ENCODE measurements around the gene ELL.

The ELL gene

GRCh38 chr19:18480006-18480691, 41.7 kb downstream of the ELL start:
- peaks cover 14% of the 10 kb centered on the region for H3K79me1 ChIP-seq (ENCODE audit: low read depth, low read length)
- no peak overlapping the region for H2BK120ac ChIP-seq (ENCODE audit: low read depth, low read length)
- no peak overlapping the region for H3K4me2 ChIP-seq (ENCODE audit: insufficient read depth, low read length, poor library complexity, severe bottlenecking)
- no peak overlapping the region for H2BK12ac ChIP-seq (ENCODE audit: low read length)
- H3K18ac ChIP-seq (ENCODE audit: low read length) = no peak overlapping the region
- H2BK15ac ChIP-seq (ENCODE audit: low read length) = no peak overlapping the region
- H4K91ac ChIP-seq (ENCODE audit: low read depth, low read length, poor library complexity) = no peak overlapping the region
- no peaks in the 10 kb centered on the region for H3K27me3 ChIP-seq (ENCODE audit: control insufficient read depth in 3 of 3, insufficient read depth in 3 of 3, low read depth in 1 of 3, low read length in 3 of 3)
- H3K4me1 ChIP-seq (ENCODE audit: control insufficient read depth in 2 of 2, insufficient read depth in 1 of 2, low read depth in 1 of 2, low read length in 2 of 2) = peaks cover 0 to 9% of the 10 kb centered on the region in 2 donors
- H3K4me3 ChIP-seq (ENCODE audit: low read length in 2 of 2) = no peak overlapping the region
- H3K27ac ChIP-seq (replicated peaks; ENCODE audit: low read length) = no peak overlapping the region
- no CpG with 5 or more reads among the region's 13 CpGs for WGBS, 2 donors (ENCODE audit: extremely low coverage in 2 of 2, insufficient read length in 2 of 2, insufficient replicate concordance in 1 of 2)
- H3K9me3 ChIP-seq (replicated peaks in 1 of 2; ENCODE audit: control insufficient read depth in 2 of 2, insufficient read depth in 1 of 2, low read depth in 1 of 2, low read length in 2 of 2) = peaks cover 2 to 15% of the 10 kb centered on the region in 2 donors
- no peak overlapping the region for H4K8ac ChIP-seq (ENCODE audit: low read depth, low read length)
- H3K36me3 ChIP-seq (replicated peaks in 1 of 2; ENCODE audit: control insufficient read depth in 2 of 2, insufficient read depth in 2 of 2, low read length in 2 of 2) = no peaks in the 10 kb centered on the region
- H2AK5ac ChIP-seq (ENCODE audit: low read depth, low read length) = no peak overlapping the region
- no peak for DNase-seq (ENCODE audit: low spot score)
- H3K4ac ChIP-seq (ENCODE audit: low read length) = no peak overlapping the region
- peak overlapping the region; percentile 51 for H3K9ac ChIP-seq (ENCODE audit: low read depth, low read length, poor library complexity)
- no peak overlapping the region for H3K23ac ChIP-seq (ENCODE audit: low read depth, low read length, poor library complexity)
- H2AFZ ChIP-seq (ENCODE audit: low read length) = no peak overlapping the region
- no peak overlapping the region for H2BK5ac ChIP-seq (ENCODE audit: low read length)
- peak overlapping the region; percentile 47 for H3K14ac ChIP-seq (ENCODE audit: low read length)

GRCh38 chr19:18478545-18479311, 43.1 kb downstream of the ELL start:
- Histone ChIP-seq H3K79me1 (ENCODE audit: low read depth, low read length) (peaks cover 13% of the 10 kb centered on the region), H3K9me3 (replicated peaks in 1 of 2; ENCODE audit: control insufficient read depth in 2 of 2, insufficient read depth in 1 of 2, low read depth in 1 of 2, low read length in 2 of 2) (peaks cover 2 to 15% of the 10 kb centered on the region in 2 donors), H2BK120ac (ENCODE audit: low read depth, low read length) (no peak overlapping the region), H2AFZ (ENCODE audit: low read length) (no peak overlapping the region), H4K91ac (ENCODE audit: low read depth, low read length, poor library complexity) (no peak overlapping the region), H3K27ac (replicated peaks; ENCODE audit: low read length) (no peak overlapping the region), H3K4ac (ENCODE audit: low read length) (no peak overlapping the region), H2BK5ac (ENCODE audit: low read length) (no peak overlapping the region), H2AK5ac (ENCODE audit: low read depth, low read length) (no peak overlapping the region), H3K18ac (ENCODE audit: low read length) (no peak overlapping the region), H3K4me3 (ENCODE audit: low read length in 2 of 2) (no peak overlapping the region), H4K8ac (ENCODE audit: low read depth, low read length) (no peak overlapping the region), H3K27me3 (ENCODE audit: control insufficient read depth in 3 of 3, insufficient read depth in 3 of 3, low read depth in 1 of 3, low read length in 3 of 3) (no peaks in the 10 kb centered on the region), H2BK15ac (ENCODE audit: low read length) (no peak overlapping the region), H3K14ac (ENCODE audit: low read length) (no peak overlapping the region), H3K9ac (ENCODE audit: low read depth, low read length, poor library complexity) (no peak overlapping the region), H3K23ac (ENCODE audit: low read depth, low read length, poor library complexity) (peak overlapping the region; percentile 8), H3K36me3 (replicated peaks in 1 of 2; ENCODE audit: control insufficient read depth in 2 of 2, insufficient read depth in 2 of 2, low read length in 2 of 2) (no peaks in the 10 kb centered on the region), H2BK12ac (ENCODE audit: low read length) (no peak overlapping the region), H3K4me1 (ENCODE audit: control insufficient read depth in 2 of 2, insufficient read depth in 1 of 2, low read depth in 1 of 2, low read length in 2 of 2) (peaks cover 0 to 5% of the 10 kb centered on the region in 2 donors), H3K4me2 (ENCODE audit: insufficient read depth, low read length, poor library complexity, severe bottlenecking) (no peak overlapping the region)
- no peak for DNase-seq (ENCODE audit: low spot score)
- no CpG with 5 or more reads among the region's 17 CpGs for WGBS, 2 donors (ENCODE audit: extremely low coverage in 2 of 2, insufficient read length in 2 of 2, insufficient replicate concordance in 1 of 2)

DNA sequence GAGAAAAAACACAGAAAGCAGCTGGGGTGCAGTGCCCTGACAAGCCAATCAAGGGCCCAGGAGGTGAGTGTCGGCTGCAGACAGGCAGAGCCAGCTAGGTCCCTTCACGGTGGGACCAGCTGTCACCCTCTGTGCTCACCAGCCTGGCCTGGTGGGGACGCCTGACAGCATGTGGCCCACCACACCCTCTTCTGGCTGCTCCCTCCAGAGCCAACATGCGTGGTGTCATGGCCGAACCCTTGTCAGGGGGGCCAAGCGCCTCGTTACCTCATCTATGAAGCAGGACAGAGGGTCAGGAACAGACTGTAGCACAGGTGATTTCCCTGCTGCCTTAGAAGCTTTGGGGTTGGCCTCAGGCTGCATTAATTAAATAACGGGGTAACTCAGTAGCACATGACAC, 43.9 kb downstream of the ELL start:
- Histone ChIP-seq H3K4me2 (ENCODE audit: insufficient read depth, low read length, poor library complexity, severe bottlenecking) (no peak overlapping the region), H3K27ac (replicated peaks; ENCODE audit: low read length) (no peak overlapping the region), H2AK5ac (ENCODE audit: low read depth, low read length) (no peak overlapping the region), H4K91ac (ENCODE audit: low read depth, low read length, poor library complexity) (no peak overlapping the region), H3K36me3 (replicated peaks in 1 of 2; ENCODE audit: control insufficient read depth in 2 of 2, insufficient read depth in 2 of 2, low read length in 2 of 2) (no peaks in the 10 kb centered on the region), H2BK15ac (ENCODE audit: low read length) (no peak overlapping the region), H2AFZ (ENCODE audit: low read length) (no peak overlapping the region), H3K4ac (ENCODE audit: low read length) (no peak overlapping the region), H3K79me1 (ENCODE audit: low read depth, low read length) (peaks cover 12% of the 10 kb centered on the region), H4K8ac (ENCODE audit: low read depth, low read length) (no peak overlapping the region), H2BK12ac (ENCODE audit: low read length) (no peak overlapping the region), H2BK5ac (ENCODE audit: low read length) (no peak overlapping the region), H3K4me3 (ENCODE audit: low read length in 2 of 2) (no peak overlapping the region), H3K23ac (ENCODE audit: low read depth, low read length, poor library complexity) (no peak overlapping the region), H3K27me3 (ENCODE audit: control insufficient read depth in 3 of 3, insufficient read depth in 3 of 3, low read depth in 1 of 3, low read length in 3 of 3) (no peaks in the 10 kb centered on the region), H2BK120ac (ENCODE audit: low read depth, low read length) (no peak overlapping the region), H3K14ac (ENCODE audit: low read length) (no peak overlapping the region), H3K4me1 (ENCODE audit: control insufficient read depth in 2 of 2, insufficient read depth in 1 of 2, low read depth in 1 of 2, low read length in 2 of 2) (peaks cover 0 to 3% of the 10 kb centered on the region in 2 donors), H3K9me3 (replicated peaks in 1 of 2; ENCODE audit: control insufficient read depth in 2 of 2, insufficient read depth in 1 of 2, low read depth in 1 of 2, low read length in 2 of 2) (peaks cover 2 to 15% of the 10 kb centered on the region in 2 donors), H3K9ac (ENCODE audit: low read depth, low read length, poor library complexity) (no peak overlapping the region), H3K18ac (ENCODE audit: low read length) (no peak overlapping the region)
- WGBS, 2 donors (ENCODE audit: extremely low coverage in 2 of 2, insufficient read length in 2 of 2, insufficient replicate concordance in 1 of 2) = no CpG with 5 or more reads among the region's 8 CpGs
- no peak for DNase-seq (ENCODE audit: low spot score)

DNA sequence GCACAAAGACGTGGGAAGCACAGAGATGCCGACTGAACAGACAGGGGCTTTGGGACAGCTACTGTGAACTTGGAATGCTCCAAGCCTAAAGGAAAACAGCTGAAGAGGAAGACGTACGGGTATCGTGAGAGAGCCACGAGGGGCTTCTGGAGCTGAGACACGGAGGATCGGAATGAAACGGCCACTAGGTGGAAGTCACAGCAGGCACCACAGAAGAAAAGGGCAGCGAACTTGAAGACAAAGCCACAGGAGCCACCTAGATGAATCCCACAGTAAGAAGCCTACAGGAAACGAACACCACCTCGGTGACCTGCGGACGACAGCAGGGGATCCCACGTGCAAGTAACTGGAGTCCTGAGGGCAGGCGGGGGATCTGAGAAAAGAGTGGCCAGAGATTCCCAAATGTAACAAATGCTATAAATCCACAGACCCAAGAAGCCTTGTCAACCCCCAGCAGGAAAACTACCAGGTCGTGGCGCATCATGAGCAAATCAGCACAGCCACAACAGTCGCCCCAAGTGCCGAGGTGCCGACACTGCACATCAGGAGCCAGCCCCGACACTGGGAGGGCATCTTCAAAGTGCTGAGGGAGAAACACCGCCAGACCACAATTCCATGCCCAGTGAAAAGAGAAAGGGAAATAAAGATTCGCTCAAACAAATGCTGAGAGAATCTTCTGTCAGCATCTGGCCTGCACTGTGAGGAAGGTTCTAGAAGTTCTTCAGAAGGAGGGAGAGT, 44.7 kb downstream of the ELL start:
- Histone ChIP-seq H3K79me1 (ENCODE audit: low read depth, low read length) (peaks cover 15% of the 10 kb centered on the region), H2AFZ (ENCODE audit: low read length) (no peak overlapping the region), H3K14ac (ENCODE audit: low read length) (no peak overlapping the region), H3K4me3 (ENCODE audit: low read length in 2 of 2) (no peak overlapping the region), H2BK120ac (ENCODE audit: low read depth, low read length) (no peak overlapping the region), H2BK15ac (ENCODE audit: low read length) (no peak overlapping the region), H3K9ac (ENCODE audit: low read depth, low read length, poor library complexity) (no peak overlapping the region), H4K91ac (ENCODE audit: low read depth, low read length, poor library complexity) (no peak overlapping the region), H3K27me3 (ENCODE audit: control insufficient read depth in 3 of 3, insufficient read depth in 3 of 3, low read depth in 1 of 3, low read length in 3 of 3) (no peaks in the 10 kb centered on the region), H2BK5ac (ENCODE audit: low read length) (no peak overlapping the region), H3K23ac (ENCODE audit: low read depth, low read length, poor library complexity) (no peak overlapping the region), H3K27ac (replicated peaks; ENCODE audit: low read length) (no peak overlapping the region), H3K4me1 (ENCODE audit: control insufficient read depth in 2 of 2, insufficient read depth in 1 of 2, low read depth in 1 of 2, low read length in 2 of 2) (peaks cover 0 to 6% of the 10 kb centered on the region in 2 donors), H3K18ac (ENCODE audit: low read length) (no peak overlapping the region), H3K36me3 (replicated peaks in 1 of 2; ENCODE audit: control insufficient read depth in 2 of 2, insufficient read depth in 2 of 2, low read length in 2 of 2) (no peaks in the 10 kb centered on the region), H4K8ac (ENCODE audit: low read depth, low read length) (no peak overlapping the region), H2BK12ac (ENCODE audit: low read length) (no peak overlapping the region), H3K4ac (ENCODE audit: low read length) (no peak overlapping the region), H3K4me2 (ENCODE audit: insufficient read depth, low read length, poor library complexity, severe bottlenecking) (no peak overlapping the region), H3K9me3 (replicated peaks in 1 of 2; ENCODE audit: control insufficient read depth in 2 of 2, insufficient read depth in 1 of 2, low read depth in 1 of 2, low read length in 2 of 2) (peaks cover 2 to 15% of the 10 kb centered on the region in 2 donors), H2AK5ac (ENCODE audit: low read depth, low read length) (no peak overlapping the region)
- no CpG with 5 or more reads among the region's 24 CpGs for WGBS, 2 donors (ENCODE audit: extremely low coverage in 2 of 2, insufficient read length in 2 of 2, insufficient replicate concordance in 1 of 2)
- no peak for DNase-seq (ENCODE audit: low spot score)
